ENCODE results near the gene RAD51B.

- TF ChIP-seq POLR2A (IDR thresholded peaks at IDR 0.05), result no peak
- TF ChIP-seq CTCF (IDR thresholded peaks at IDR 0.05), result no peak
- no peak for TF ChIP-seq POLR2AphosphoS5 (IDR thresholded peaks at IDR 0.05)
Measured at GRCh38 chr14:68626386-68626785, 806.8 kb downstream of the RAD51B start.
